Fibroblast of pulmonary artery (primary cell): Measurements from ENCODE around the gene NEK7.

Source experiments
- DNase-seq: peaks from one replicate; pipeline ENCODE4 v3.0.0-alpha.2; 2010; ENCODE audit warnings: low read depth
- H3K4me3 ChIP-seq: replicated peaks from 2 replicates; pipeline ENCODE4 v1.5.1; 2011; ENCODE audit warnings: low read depth, mild to moderate bottlenecking, control low read depth, low read length, moderate library complexity
- TF ChIP-seq, protein P1 (sequence below): IDR thresholded peaks from 2 replicates; pipeline ENCODE4 v1.5.1; 2011; ENCODE audit warnings: mild to moderate bottlenecking, control low read depth, low read length, inconsistent platforms; ENCODE audit errors: missing control alignments

The NEK7 gene

DNA sequence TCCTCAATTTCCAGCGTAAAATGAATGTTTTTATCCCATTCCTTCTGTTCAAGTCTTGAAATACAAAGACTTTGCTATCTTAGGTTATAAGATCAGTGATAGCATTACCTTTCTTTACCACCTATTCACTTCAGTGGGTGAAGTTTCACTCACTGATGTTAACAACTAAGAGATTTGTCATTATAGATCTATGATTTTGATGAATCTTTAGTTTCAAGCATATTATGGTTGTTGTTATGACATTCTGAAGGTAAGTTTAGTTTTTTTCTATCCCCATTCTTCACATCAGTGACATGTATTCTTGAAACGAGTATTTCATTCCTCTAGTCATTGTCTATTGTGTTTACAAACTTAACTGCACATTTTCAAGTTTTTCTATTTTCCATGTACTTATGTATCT is 201.1 kb downstream of the NEK7 start:
- H3K4me3 ChIP-seq: no peak overlapping the region
- TF ChIP-seq, protein P1, sequence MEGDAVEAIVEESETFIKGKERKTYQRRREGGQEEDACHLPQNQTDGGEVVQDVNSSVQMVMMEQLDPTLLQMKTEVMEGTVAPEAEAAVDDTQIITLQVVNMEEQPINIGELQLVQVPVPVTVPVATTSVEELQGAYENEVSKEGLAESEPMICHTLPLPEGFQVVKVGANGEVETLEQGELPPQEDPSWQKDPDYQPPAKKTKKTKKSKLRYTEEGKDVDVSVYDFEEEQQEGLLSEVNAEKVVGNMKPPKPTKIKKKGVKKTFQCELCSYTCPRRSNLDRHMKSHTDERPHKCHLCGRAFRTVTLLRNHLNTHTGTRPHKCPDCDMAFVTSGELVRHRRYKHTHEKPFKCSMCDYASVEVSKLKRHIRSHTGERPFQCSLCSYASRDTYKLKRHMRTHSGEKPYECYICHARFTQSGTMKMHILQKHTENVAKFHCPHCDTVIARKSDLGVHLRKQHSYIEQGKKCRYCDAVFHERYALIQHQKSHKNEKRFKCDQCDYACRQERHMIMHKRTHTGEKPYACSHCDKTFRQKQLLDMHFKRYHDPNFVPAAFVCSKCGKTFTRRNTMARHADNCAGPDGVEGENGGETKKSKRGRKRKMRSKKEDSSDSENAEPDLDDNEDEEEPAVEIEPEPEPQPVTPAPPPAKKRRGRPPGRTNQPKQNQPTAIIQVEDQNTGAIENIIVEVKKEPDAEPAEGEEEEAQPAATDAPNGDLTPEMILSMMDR: no peak
- DNase-seq: no peak

DNA sequence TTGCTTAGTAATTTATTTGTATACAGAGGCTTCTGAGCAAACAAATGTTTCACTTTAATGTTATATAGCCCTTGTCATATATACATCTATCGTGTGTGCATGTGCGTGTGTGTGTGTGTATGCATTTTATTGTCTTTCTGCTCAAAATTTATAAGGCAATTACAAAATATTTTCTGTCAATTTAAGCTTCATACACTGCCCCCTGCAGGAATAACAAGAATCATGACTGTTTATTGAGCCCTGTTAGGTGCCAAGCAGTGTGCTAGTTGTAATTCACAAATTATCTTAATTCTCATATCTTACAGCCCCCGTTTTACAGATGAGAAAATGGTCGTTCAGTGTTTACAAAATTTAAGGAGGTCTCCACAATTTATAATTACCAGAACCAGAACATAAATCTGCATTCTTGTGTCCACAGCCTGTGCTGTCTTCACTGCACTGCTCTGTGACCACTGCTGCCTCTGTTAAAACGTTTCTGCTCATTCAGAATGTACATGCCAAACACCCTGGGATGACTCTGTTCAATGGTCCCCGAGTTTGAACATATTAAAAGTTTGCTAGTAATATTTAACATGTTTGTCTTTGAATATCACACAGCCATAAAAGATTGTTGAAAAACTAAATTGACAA is 202.3 kb downstream of the NEK7 start:
- TF ChIP-seq, protein P1: peak; percentile 50
- DNase-seq: peak; percentile 50
- H3K4me3 ChIP-seq: no peak overlapping the region

DNA sequence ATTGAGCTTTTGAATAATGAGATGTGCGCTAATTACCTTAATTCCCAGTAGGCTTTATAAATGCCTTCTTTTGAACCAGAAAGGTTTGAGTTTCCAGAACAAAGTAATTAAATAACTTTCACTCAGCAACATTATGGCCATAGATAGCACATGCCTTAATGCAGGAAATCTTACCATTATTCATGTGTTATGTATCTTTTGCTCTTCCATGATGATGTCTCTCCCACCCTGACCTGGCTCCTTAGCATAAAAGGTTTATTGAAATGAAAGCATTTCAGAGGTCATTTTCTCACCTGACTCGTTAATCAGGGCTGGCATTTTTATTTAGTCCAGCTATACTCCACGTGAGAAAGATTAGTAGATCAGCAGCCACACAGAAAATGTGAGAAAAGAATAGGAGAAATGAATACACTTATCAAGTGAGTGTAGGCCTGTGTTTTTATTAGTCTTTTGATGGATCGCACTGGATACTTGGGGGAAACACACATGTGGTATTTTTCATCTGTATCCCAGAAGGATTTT is 203.5 kb downstream of the NEK7 start:
- no peak overlapping the region for H3K4me3 ChIP-seq
- DNase-seq: no peak
- TF ChIP-seq, protein P1: no peak

DNA sequence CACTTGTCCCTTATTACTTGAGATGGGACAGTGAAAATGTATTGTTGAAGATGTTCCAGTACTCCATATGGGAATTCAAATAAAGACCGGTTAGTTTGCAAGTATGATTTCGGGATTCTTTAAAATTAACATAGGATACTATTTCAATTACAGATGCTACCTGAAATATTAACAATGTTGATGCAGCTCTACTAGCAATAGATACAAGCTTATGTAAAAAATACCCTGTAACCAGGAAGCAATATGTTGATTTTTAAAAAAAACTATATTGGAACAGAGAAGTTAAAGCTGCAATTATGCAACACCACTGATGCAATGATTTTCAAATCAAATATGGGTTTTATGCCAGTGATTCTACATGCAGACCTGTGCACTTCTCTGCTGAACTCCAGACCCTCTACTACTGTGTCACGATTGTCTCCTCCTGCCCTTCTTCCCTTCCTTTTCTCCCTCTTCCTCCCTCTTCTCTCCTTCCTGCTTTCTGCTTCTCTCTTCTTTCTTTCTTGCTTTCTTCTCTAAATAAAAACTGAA is 204.5 kb downstream of the NEK7 start:
- no peak overlapping the region for H3K4me3 ChIP-seq
- TF ChIP-seq, protein P1: no peak
- DNase-seq: peak; percentile 14

DNA sequence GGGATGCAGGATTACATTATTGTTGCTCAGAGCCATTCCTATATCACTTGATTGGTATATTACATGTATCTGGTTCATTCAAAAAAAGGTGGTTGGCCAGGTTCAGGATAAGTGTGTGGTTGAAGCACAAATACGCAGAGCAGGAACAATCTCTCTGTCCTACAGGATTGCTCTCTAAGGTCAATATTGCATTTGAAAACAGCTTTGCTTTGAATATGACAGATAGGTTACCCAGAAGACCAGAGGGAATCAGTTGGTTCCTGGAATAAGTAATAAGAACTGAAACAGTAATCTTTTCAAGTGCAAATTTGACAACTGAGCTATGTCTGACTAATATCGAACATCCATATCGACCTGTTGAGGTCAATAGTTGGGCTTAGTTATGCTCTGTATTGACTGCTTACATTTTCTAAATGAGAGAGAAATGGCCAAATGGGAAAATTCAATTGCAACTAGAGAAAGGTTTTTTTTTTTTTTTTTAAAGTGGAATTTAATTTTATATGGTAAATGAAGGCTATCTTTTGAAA is 206.9 kb downstream of the NEK7 start:
- H3K4me3 ChIP-seq: no peak overlapping the region
- TF ChIP-seq, protein P1: no peak
- DNase-seq: no peak

DNA sequence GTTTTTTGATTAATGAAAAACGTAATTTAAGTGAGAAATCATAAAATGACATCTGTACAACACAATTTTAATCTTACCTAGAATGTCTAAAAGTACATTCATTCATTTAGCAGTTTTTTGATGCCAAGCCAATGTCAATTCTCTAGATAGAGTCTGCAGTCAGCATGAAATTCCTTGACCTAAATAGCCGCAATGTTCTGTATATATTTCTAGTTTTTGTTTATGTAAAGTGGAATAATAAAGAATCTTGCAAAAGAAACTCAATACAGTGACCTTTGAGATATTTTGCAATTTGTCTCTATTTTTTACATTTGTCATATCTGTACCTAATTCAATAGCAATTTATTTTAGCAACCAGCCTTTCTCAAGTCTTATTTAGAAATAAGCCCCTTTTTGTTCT is 207.7 kb downstream of the NEK7 start:
- no peak for DNase-seq

More for the DNA sequence above, 207.7 kb downstream of the NEK7 start:
- TF ChIP-seq, protein P1: no peak
- no peak overlapping the region for H3K4me3 ChIP-seq
